Measurements from ENCODE around the gene MACROD2. TPM values are rescaled to one million over a fixed set of nuclear protein-coding genes. Genes with fewer than 3 reads are reported as not detected.
"Not testable (repeated sequence)": the region's sequence is repeated elsewhere in the genome, so short reads cannot be mapped to it uniquely, and the experiment has no call there.

The MACROD2 gene
- total RNA-seq, 2 experiments from 2014 or later: not detected

DNA sequence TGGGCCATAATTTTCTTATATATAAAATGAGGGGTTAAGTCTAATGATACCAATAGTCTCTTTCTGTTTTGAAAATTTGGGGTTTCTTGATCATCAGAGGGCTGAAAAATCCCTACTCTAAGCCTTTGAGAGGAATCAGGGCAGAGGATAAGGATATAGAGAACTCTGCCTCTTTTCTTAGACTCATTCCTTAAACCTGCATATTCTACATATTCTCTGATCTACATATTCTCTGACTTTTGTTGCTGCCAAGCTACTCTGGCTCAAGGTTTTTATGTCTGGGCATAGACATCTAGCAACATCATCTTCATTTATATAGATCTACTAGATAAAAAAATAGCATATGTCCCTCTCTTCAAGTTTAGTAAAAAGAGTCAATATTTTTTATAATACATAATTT, 270.9 kb downstream of the MACROD2 start:
- Mint-ChIP-seq H3K36me3 (ENCODE audit: low read depth) (no peaks in the 10 kb centered on the region), H3K27me3 (no peaks in the 10 kb centered on the region), H3K9me3 (peaks cover 16% of the 10 kb centered on the region), H3K4me1 (no peaks in the 10 kb centered on the region), H3K4me3 (no peak overlapping the region), H3K27ac (no peak overlapping the region)
- DNase-seq: no peak
- POLR2A ChIA-PET: no interaction called here
- CTCF ChIA-PET: no interaction called here

- CTCF ChIA-PET; H3K9me3 Mint-ChIP-seq; POLR2A ChIA-PET; H3K4me1 Mint-ChIP-seq; DNase-seq; H3K36me3 Mint-ChIP-seq (ENCODE audit: low read depth); H3K27ac Mint-ChIP-seq; H3K27me3 Mint-ChIP-seq; H3K4me3 Mint-ChIP-seq: not testable (repeated sequence)
These were observed 275.4 kb downstream of the MACROD2 start for GRCh38 chr20:14270751-14271150.

DNA sequence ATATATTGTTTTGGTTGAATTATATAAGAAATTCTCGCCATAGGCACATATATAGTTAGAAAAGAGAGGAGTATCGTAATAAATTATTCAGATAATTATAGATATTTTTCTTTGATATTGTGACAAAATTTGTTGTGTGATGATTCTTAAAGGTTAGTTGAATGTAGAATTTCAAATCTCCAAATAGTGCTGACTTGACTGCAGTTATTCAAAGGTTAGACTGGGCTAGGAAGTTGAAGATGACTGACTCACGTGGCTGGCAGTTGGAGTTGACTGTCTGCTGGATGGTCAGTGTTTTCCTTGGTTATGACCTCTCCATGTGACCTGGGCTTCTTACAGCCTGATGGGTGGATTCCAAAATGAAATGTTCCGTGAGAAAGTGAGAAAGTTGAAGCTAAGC, 286.8 kb downstream of the MACROD2 start:
- no peaks in the 10 kb centered on the region for H3K4me1 Mint-ChIP-seq

DNA sequence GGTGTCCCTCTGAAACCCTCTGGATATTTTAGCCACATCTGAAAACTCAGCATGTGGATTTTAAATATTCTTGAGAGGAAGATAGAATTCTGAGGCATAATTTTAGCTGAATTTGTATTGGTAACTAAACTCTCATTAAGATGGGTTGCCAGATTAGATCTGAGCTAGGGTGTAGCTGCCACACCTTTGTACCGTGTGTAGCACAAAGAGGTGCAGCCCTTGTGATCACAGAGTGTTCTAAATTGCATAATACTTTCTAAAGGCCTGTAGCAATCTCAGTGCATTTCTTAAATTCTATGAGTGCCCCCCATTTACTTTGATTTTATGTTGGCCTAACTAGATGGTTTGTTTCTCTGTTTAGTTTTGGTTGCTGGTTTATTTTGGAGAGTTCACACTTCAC, 289.1 kb downstream of the MACROD2 start:
- no peaks in the 10 kb centered on the region for H3K27me3 Mint-ChIP-seq
- CTCF ChIA-PET: no interaction called here
- H3K36me3 Mint-ChIP-seq (ENCODE audit: low read depth): no peaks in the 10 kb centered on the region
- POLR2A ChIA-PET: no interaction called here
- no peak for DNase-seq
- H3K9me3 Mint-ChIP-seq: peaks cover 2% of the 10 kb centered on the region
- no peak overlapping the region for H3K27ac Mint-ChIP-seq
- no peaks in the 10 kb centered on the region for H3K4me1 Mint-ChIP-seq
- H3K4me3 Mint-ChIP-seq: no peak overlapping the region

More for the DNA sequence above, 286.8 kb downstream of the MACROD2 start:
- ChIA-PET POLR2A (no interaction called here), CTCF (no interaction called here)
- Mint-ChIP-seq H3K4me3 (no peak overlapping the region), H3K27ac (no peak overlapping the region), H3K27me3 (no peaks in the 10 kb centered on the region), H3K9me3 (peaks cover 2% of the 10 kb centered on the region), H3K36me3 (ENCODE audit: low read depth) (no peaks in the 10 kb centered on the region)
- DNase-seq: no peak

GRCh38 chr20:14288341-14289330, 293.3 kb downstream of the MACROD2 start:
- Mint-ChIP-seq H3K36me3 (ENCODE audit: low read depth) (no peaks in the 10 kb centered on the region), H3K4me3 (no peak overlapping the region), H3K27ac (no peak overlapping the region), H3K27me3 (no peaks in the 10 kb centered on the region), H3K4me1 (no peaks in the 10 kb centered on the region), H3K9me3 (peaks cover 4% of the 10 kb centered on the region)
- no peak for DNase-seq
- CTCF ChIA-PET: no interaction called here
- POLR2A ChIA-PET: no interaction called here

DNA sequence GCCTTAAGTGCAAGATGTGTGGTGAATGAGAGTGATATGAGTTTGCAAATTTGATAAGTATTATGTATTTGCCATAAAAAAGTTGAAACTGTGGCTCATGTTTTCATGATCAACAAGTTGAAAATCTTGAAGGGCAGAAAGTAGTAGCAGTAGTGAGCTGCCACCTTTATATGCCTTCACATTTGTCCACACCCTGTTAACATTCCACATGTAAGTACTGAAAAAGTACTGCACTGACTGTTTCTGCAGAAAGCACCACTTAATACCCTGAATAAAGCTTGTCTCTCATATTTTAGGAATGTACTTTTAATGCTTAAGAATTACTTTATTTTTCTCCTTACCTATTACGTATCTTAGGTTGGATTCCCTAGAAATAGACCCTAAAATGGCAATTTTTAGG, 296.2 kb downstream of the MACROD2 start:
- H3K36me3 Mint-ChIP-seq (ENCODE audit: low read depth): no peaks in the 10 kb centered on the region
- no peak overlapping the region for H3K27ac Mint-ChIP-seq
- ChIA-PET POLR2A (no interaction called here), CTCF (no interaction called here)
- H3K9me3 Mint-ChIP-seq: peaks cover 4% of the 10 kb centered on the region
- no peaks in the 10 kb centered on the region for H3K4me1 Mint-ChIP-seq
- no peak for DNase-seq
- no peaks in the 10 kb centered on the region for H3K27me3 Mint-ChIP-seq
- no peak overlapping the region for H3K4me3 Mint-ChIP-seq

DNA sequence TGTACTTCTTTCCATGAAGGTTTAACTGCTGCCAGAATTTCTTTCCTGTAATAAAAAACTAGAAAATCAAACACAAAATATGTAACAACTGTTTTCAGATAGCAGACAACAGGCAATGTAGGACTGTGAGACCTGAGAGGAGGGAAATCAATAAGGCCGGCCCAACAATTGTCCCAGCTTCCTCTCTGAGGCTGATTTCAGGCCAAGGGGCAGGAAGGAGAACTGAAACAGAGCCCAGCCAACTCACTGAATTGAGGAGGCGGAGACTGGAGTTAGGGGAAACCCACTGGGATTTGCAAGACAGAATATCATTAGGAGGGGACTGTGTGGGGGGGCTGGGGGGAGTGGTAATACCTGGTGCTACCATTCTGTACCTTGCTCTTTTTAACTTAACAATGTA, 299.9 kb downstream of the MACROD2 start:
- Mint-ChIP-seq H3K36me3 (ENCODE audit: low read depth) (no peaks in the 10 kb centered on the region), H3K4me1 (no peaks in the 10 kb centered on the region), H3K27ac (no peak overlapping the region), H3K27me3 (no peaks in the 10 kb centered on the region), H3K4me3 (no peak overlapping the region), H3K9me3 (peaks cover 11% of the 10 kb centered on the region)
- ChIA-PET CTCF (no interaction called here), POLR2A (no interaction called here)
- DNase-seq: no peak

DNA sequence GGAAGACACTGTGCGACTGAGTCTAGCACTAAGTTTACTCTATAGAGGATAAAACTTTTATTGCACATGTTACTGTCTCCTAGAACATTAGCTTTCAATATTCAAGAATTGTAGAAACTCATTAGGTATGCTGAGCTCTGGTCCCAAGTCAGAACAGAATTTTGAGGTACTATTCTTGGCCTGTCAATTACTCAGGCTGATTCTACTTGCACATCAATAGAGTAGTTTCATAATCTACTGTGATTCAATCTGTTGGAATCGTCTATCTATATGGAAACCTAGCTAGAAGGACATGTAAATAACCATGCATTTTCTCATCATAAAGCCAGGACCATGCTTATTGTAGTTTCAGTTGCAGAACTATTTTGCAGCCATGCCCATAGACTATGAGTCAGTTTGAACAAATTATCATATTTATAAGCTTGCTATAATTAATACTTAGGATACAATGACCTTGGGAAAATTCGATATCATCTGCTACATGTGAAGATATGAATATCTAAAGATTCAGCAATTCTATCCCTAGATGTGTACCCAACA, 300.5 kb downstream of the MACROD2 start:
- Mint-ChIP-seq H3K4me1 (no peaks in the 10 kb centered on the region), H3K27me3 (no peaks in the 10 kb centered on the region), H3K36me3 (ENCODE audit: low read depth) (no peaks in the 10 kb centered on the region), H3K27ac (no peak overlapping the region), H3K4me3 (no peak overlapping the region), H3K9me3 (peaks cover 11% of the 10 kb centered on the region)
- CTCF ChIA-PET: no interaction called here
- POLR2A ChIA-PET: no interaction called here
- no peak for DNase-seq

- H3K4me1 Mint-ChIP-seq: no peaks in the 10 kb centered on the region
- H3K36me3 Mint-ChIP-seq (ENCODE audit: low read depth): no peaks in the 10 kb centered on the region
- ChIA-PET CTCF (no interaction called here), POLR2A (no interaction called here)
- no peak overlapping the region for H3K4me3 Mint-ChIP-seq
- H3K27ac Mint-ChIP-seq: no peak overlapping the region
- H3K9me3 Mint-ChIP-seq: peaks cover 10% of the 10 kb centered on the region
- no peak for DNase-seq
- no peaks in the 10 kb centered on the region for H3K27me3 Mint-ChIP-seq
These were observed 304.5 kb downstream of the MACROD2 start for GRCh38 chr20:14299831-14300230.

DNA sequence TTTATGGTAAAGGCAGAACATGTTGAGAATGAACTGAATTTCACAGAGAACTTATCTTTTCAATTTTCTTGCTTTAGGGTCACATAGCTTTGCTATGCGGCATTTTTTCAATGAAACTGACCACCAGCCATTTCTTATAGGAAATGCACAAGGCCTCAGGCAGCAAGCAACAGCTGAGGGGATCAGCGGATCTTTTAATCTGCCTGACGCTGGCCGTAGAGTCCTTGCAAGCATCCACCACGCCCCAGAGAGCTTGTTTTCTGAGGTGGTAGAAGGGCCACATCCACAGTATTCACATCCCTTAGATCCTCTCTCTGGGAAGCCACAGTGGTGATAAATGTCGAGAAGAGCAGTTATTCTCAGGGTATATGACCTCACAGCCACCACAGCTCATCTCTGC, 307.8 kb downstream of the MACROD2 start:
- ChIA-PET POLR2A (no interaction called here), CTCF (no interaction called here)

DNA sequence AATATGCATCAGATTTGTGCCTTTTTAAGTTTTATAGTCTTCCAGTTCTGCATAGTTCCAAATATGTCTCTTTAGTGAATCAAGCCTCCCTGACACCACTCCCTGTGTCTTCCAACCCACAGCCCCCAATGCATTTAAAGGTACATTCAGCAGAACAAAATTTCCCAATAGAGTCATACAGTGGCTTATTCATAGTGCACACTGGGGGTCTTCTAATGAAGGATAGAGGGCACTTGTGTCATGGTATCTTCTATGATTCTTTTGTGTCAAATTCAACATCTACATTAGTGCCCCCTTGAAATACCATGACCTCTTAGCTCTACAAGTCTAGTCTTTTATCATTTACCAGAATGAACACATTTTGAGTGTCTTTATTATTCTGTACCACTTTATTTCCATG, 308.3 kb downstream of the MACROD2 start:
- H3K27ac Mint-ChIP-seq: no peak overlapping the region
- H3K4me1 Mint-ChIP-seq: no peaks in the 10 kb centered on the region
- no peak for DNase-seq
- ChIA-PET POLR2A (no interaction called here), CTCF (no interaction called here)
- no peaks in the 10 kb centered on the region for H3K27me3 Mint-ChIP-seq
- H3K9me3 Mint-ChIP-seq: peaks cover 8% of the 10 kb centered on the region
- H3K36me3 Mint-ChIP-seq (ENCODE audit: low read depth): no peaks in the 10 kb centered on the region
- no peak overlapping the region for H3K4me3 Mint-ChIP-seq

More for the DNA sequence above, 307.8 kb downstream of the MACROD2 start:
- DNase-seq: no peak
- no peak overlapping the region for H3K27ac Mint-ChIP-seq
- peaks cover 11% of the 10 kb centered on the region for H3K9me3 Mint-ChIP-seq
- H3K27me3 Mint-ChIP-seq: no peaks in the 10 kb centered on the region
- no peaks in the 10 kb centered on the region for H3K4me1 Mint-ChIP-seq
- H3K36me3 Mint-ChIP-seq (ENCODE audit: low read depth): no peaks in the 10 kb centered on the region
- H3K4me3 Mint-ChIP-seq: no peak overlapping the region

- Mint-ChIP-seq H3K36me3 (ENCODE audit: low read depth) (no peaks in the 10 kb centered on the region), H3K27me3 (no peaks in the 10 kb centered on the region), H3K4me3 (no peak overlapping the region), H3K27ac (no peak overlapping the region), H3K9me3 (peaks cover 7% of the 10 kb centered on the region), H3K4me1 (no peaks in the 10 kb centered on the region)
- CTCF ChIA-PET: no interaction called here
- DNase-seq: no peak
- POLR2A ChIA-PET: no interaction called here
These were observed 309.2 kb downstream of the MACROD2 start for GRCh38 chr20:14304472-14304871.

- H3K4me3 Mint-ChIP-seq: no peak overlapping the region
- H3K27me3 Mint-ChIP-seq: no peaks in the 10 kb centered on the region
- POLR2A ChIA-PET: no interaction called here
- no peaks in the 10 kb centered on the region for H3K36me3 Mint-ChIP-seq (ENCODE audit: low read depth)
- CTCF ChIA-PET: no interaction called here
- no peak for DNase-seq
- H3K27ac Mint-ChIP-seq: no peak overlapping the region
- no peaks in the 10 kb centered on the region for H3K4me1 Mint-ChIP-seq
- peaks cover 13% of the 10 kb centered on the region for H3K9me3 Mint-ChIP-seq
These were observed 312.6 kb downstream of the MACROD2 start for GRCh38 chr20:14307956-14308355.

- Mint-ChIP-seq H3K9me3 (peaks cover 8% of the 10 kb centered on the region), H3K27me3 (no peaks in the 10 kb centered on the region), H3K4me3 (no peak overlapping the region), H3K4me1 (no peaks in the 10 kb centered on the region), H3K27ac (no peak overlapping the region), H3K36me3 (ENCODE audit: low read depth) (no peaks in the 10 kb centered on the region)
- no peak for DNase-seq
- ChIA-PET CTCF (no interaction called here), POLR2A (no interaction called here)
These were observed 315.8 kb downstream of the MACROD2 start for GRCh38 chr20:14310977-14311627.

Data from activated CD4-positive, alpha-beta memory T cell treated with anti-CD3 and anti-CD28 coated beads, Interleukin-2, amount 10 ng/mL, durations not matched to agents 7 days and 5 days (primary cell).